OCI-LY7 (cell line): Measurements from ENCODE around the gene TMEM178B. TPM values are rescaled to one million over a fixed set of nuclear protein-coding genes. Genes with fewer than 3 reads are reported as not detected.

Experiments
- BruUV-seq: library from RNA; stranded (reverse); fragments of 400-500 nt; replicated peaks from 2 replicates; lab custom pipeline; 2021; lab: Mats Ljungman, UMichigan
- CTCF ChIA-PET: fragments of 300-600 bp; sonication (Branson Sonifier 250); formaldehyde crosslinking; loops from one replicate; lab custom pipeline; 2022; ENCODE audit warnings: antibody characterized with exemption; ENCODE audit not compliant: unreplicated experiment; lab: Charles Lee
- POLR2A ChIA-PET: fragments of 300-600 bp; sonication (Branson Sonifier 250); formaldehyde crosslinking; loops from one replicate; lab custom pipeline; 2022; ENCODE audit warnings: antibody characterized with exemption; lab: Charles Lee
- DNase-seq: peaks from one replicate; pipeline ENCODE4 v3.0.0-alpha.2; 2015; ENCODE audit warnings: low spot score
- H2AFZ ChIP-seq: fragments of 200-600 bp; sonication (generic), shearing (Covaris generic); 2 replicates; pipeline ENCODE4 v1.6.1; 2014; ENCODE audit warnings: mild to moderate bottlenecking, antibody characterized with exemption, low read length, moderate library complexity
- H3K27ac ChIP-seq: fragments of 200-600 bp; sonication (generic); 2 replicates; pipeline ENCODE4 v1.5.1; 2014; ENCODE audit warnings: mixed run types, low read depth, mild to moderate bottlenecking, moderate library complexity, low read length, inconsistent platforms; ENCODE audit not compliant: poor library complexity, severe bottlenecking
- H3K36me3 ChIP-seq: fragments of 200-600 bp; sonication (generic); 2 replicates; pipeline ENCODE4 v1.6.1; 2014; ENCODE audit warnings: mild to moderate bottlenecking, antibody characterized with exemption, low read length, moderate library complexity, mixed read lengths; ENCODE audit not compliant: insufficient read depth
- H3K4me1 ChIP-seq: fragments of 200-600 bp; sonication (generic); 2 replicates; pipeline ENCODE4 v1.5.1; 2014; ENCODE audit warnings: mild to moderate bottlenecking, low read length; ENCODE audit not compliant: insufficient read depth, poor library complexity, severe bottlenecking
- H3K4me2 ChIP-seq: fragments of 200-600 bp; sonication (generic); 2 replicates; pipeline ENCODE4 v1.6.1; 2014; ENCODE audit warnings: mild to moderate bottlenecking, low read length
- H3K4me3 ChIP-seq: fragments of 200-600 bp; sonication (generic); 2 replicates; pipeline ENCODE4 v1.5.1; 2014; ENCODE audit warnings: mild to moderate bottlenecking, low read depth, low read length; ENCODE audit not compliant: poor library complexity, severe bottlenecking
- H3K79me2 ChIP-seq: fragments of 200-600 bp; sonication (generic); 2 replicates; pipeline ENCODE4 v1.6.1; 2016; ENCODE audit warnings: low read depth, mild to moderate bottlenecking, low read length, moderate library complexity, mixed read lengths; ENCODE audit not compliant: insufficient read depth
- H3K9me2 ChIP-seq: fragments of 200-600 bp; sonication (generic); 2 replicates; pipeline ENCODE4 v1.6.1; 2016; ENCODE audit warnings: mild to moderate bottlenecking, low read length, mixed read lengths; ENCODE audit not compliant: insufficient read depth
- H3K9me3 ChIP-seq: fragments of 200-600 bp; sonication (generic); 2 replicates; pipeline ENCODE4 v1.6.1; 2014; ENCODE audit warnings: mild to moderate bottlenecking, mixed run types, low read length, mixed read lengths
- H4K20me1 ChIP-seq: fragments of 200-600 bp; sonication (generic); 2 replicates; pipeline ENCODE4 v1.6.1; 2014; ENCODE audit warnings: mild to moderate bottlenecking, antibody characterized with exemption, low read length, moderate library complexity, mixed read lengths; ENCODE audit not compliant: insufficient read depth
- EZH2phosphoT487 ChIP-seq: fragments of 200-600 bp; sonication (generic); IDR thresholded peaks from 2 replicates; pipeline ENCODE4 v1.6.1; 2018; ENCODE audit warnings: low read depth, borderline replicate concordance, mild to moderate bottlenecking, mixed run types, antibody characterized with exemption, low read length, moderate library complexity, mixed read lengths
- intact Hi-C: fragments of 100-400 bp; cut with micrococcal nuclease; formaldehyde crosslinking; loops from one replicate; pipeline ENCODE4 v1.10.0; 2022; ENCODE audit not compliant: unreplicated experiment
- total RNA-seq, 2 experiments: library from RNA; depleted of rRNA in 1 of 2; stranded (reverse); fragments of >200 nt in 1 of 2; shearing (Covaris generic) in 1 of 2; gene quantifications; 2 replicates each; pipeline ENCODE4 v1.2.3, GENCODE V29; 2014 to 2022
- TF ChIP-seq, protein P1 (sequence below): fragments of 200-600 bp; sonication (generic); conservative IDR thresholded peaks from 2 replicates; pipeline ENCODE4 v1.5.1; 2014; ENCODE audit warnings: mild to moderate bottlenecking, antibody characterized with exemption, low read length, moderate library complexity, mixed read lengths

The TMEM178B gene
- total RNA-seq, 2 experiments from 2014 or later = not detected

DNA sequence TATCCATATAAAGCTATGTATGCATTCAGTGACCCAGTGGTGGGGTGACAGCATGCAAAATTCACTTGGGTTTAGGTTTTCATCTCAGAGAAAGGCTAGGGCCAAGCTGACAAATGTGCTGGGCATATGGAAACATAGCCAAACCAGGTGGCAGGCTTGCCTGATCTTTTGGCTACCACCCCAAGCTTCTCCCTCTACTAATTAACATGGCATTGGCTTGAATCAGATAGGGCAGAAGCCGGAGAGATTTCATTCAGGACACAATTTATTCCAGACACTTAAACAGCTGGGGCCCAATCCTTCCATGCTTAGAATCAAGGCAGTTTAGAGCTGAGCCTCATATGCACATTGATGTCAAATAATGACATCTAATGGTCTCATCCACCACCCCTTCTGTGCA is 381.9 kb downstream of the TMEM178B start:
- Histone ChIP-seq H3K4me1 (no peaks in the 10 kb centered on the region), H3K4me3 (no peak overlapping the region), H3K27ac (no peak overlapping the region), H3K36me3 (no peaks in the 10 kb centered on the region), H3K79me2 (no peaks in the 10 kb centered on the region), H3K4me2 (no peak overlapping the region), H4K20me1 (no peaks in the 10 kb centered on the region), H3K9me2 (no peaks in the 10 kb centered on the region), H2AFZ (no peak overlapping the region), H3K9me3 (no peaks in the 10 kb centered on the region)
- POLR2A ChIA-PET = interaction anchor here (0.6 kb wide), 1 partner anchor 837 kb away, joined by 3 read pairs; no protein-coding TSS in a partner anchor
- BruUV-seq = no TSS peak
- DNase-seq = no peak
- CTCF ChIA-PET = no interaction called here
- TF ChIP-seq, protein P1, sequence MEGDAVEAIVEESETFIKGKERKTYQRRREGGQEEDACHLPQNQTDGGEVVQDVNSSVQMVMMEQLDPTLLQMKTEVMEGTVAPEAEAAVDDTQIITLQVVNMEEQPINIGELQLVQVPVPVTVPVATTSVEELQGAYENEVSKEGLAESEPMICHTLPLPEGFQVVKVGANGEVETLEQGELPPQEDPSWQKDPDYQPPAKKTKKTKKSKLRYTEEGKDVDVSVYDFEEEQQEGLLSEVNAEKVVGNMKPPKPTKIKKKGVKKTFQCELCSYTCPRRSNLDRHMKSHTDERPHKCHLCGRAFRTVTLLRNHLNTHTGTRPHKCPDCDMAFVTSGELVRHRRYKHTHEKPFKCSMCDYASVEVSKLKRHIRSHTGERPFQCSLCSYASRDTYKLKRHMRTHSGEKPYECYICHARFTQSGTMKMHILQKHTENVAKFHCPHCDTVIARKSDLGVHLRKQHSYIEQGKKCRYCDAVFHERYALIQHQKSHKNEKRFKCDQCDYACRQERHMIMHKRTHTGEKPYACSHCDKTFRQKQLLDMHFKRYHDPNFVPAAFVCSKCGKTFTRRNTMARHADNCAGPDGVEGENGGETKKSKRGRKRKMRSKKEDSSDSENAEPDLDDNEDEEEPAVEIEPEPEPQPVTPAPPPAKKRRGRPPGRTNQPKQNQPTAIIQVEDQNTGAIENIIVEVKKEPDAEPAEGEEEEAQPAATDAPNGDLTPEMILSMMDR = no peak
- TF ChIP-seq EZH2phosphoT487 = no peak
- intact Hi-C loops = no loop called here

DNA sequence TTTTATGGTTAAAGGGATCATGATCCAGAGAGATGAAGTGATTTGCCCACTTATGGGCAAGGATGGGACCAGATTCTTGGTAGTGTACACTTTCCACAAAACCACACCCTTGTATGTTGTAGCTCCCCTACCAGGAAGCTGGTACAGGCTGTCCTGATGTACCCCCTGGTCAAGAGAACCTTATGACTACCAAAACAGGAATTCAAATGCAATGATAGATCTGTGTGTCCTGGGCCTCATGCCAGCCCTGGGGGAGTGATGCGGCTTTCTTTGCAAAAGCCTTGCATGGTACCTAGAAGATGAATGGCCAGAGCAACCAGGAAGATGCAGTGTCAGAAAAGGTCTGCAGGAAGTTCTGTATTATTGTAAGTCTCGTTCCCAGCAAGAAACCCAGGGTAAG is 382.4 kb downstream of the TMEM178B start:
- CTCF ChIA-PET = no interaction called here

DNA sequence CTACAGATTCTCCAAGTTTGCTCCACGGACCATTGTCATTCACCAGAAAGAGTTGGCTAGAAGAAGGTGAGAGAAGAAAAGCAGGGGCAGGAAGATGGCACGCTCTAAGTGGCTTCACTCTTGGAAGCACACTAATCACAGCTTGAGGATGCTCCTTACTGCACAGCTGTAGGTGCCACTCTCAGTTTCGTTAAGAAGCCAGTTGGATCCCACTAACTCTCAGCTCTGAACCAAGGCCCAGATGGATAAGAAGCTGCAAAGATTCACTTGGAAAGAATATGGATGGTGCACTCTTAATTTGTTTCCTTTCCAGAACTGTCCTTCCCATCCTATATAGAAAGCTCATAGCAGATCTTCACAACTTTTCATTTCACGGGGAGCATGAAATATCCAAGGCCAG is 382.8 kb downstream of the TMEM178B start:
- Histone ChIP-seq H3K9me2 (no peaks in the 10 kb centered on the region), H3K79me2 (no peaks in the 10 kb centered on the region), H3K36me3 (no peaks in the 10 kb centered on the region), H3K4me1 (no peaks in the 10 kb centered on the region), H3K27ac (no peak overlapping the region), H3K4me3 (no peak overlapping the region), H2AFZ (no peak overlapping the region), H3K4me2 (no peak overlapping the region), H4K20me1 (no peaks in the 10 kb centered on the region), H3K9me3 (no peaks in the 10 kb centered on the region)
- BruUV-seq = no TSS peak
- ChIA-PET CTCF (no interaction called here), POLR2A (no interaction called here)
- DNase-seq = no peak
- TF ChIP-seq, protein P1 = no peak
- no peak for TF ChIP-seq EZH2phosphoT487
- intact Hi-C loops = no loop called here

More for the DNA sequence above, 382.4 kb downstream of the TMEM178B start:
- BruUV-seq = no TSS peak
- intact Hi-C loops = no loop called here
- POLR2A ChIA-PET = interaction anchor here (0.6 kb wide), 1 partner anchor 836 kb away, joined by 3 read pairs; no protein-coding TSS in a partner anchor
- Histone ChIP-seq H3K4me2 (no peak overlapping the region), H4K20me1 (no peaks in the 10 kb centered on the region), H3K27ac (no peak overlapping the region), H2AFZ (no peak overlapping the region), H3K4me3 (no peak overlapping the region), H3K9me2 (no peaks in the 10 kb centered on the region), H3K4me1 (no peaks in the 10 kb centered on the region), H3K36me3 (no peaks in the 10 kb centered on the region), H3K9me3 (no peaks in the 10 kb centered on the region), H3K79me2 (no peaks in the 10 kb centered on the region)
- TF ChIP-seq, protein P1 = no peak
- no peak for TF ChIP-seq EZH2phosphoT487
- DNase-seq = no peak
